ENCODE results near the gene SORL1-AS1.

SORL1-AS1 gene

GRCh38 chr11:121391914-121392313, 60.9 kb downstream of the SORL1-AS1 start:
- H3K9ac ChIP-seq (ENCODE audit: low read length) = no peak overlapping the region
- H3K4me1 ChIP-seq (ENCODE audit: control insufficient read depth, insufficient read depth, low read length) = peaks cover 19% of the 10 kb centered on the region
- no peak overlapping the region for H3K4me3 ChIP-seq (ENCODE audit: low read length)
- H3K36me3 ChIP-seq (ENCODE audit: control insufficient read depth, insufficient read depth, low read length) = no peaks in the 10 kb centered on the region
- H3K9me3 ChIP-seq (ENCODE audit: control insufficient read depth, low read length) = no peaks in the 10 kb centered on the region
- H3K27me3 ChIP-seq (ENCODE audit: control insufficient read depth, insufficient read depth, low read length) = no peaks in the 10 kb centered on the region

DNA sequence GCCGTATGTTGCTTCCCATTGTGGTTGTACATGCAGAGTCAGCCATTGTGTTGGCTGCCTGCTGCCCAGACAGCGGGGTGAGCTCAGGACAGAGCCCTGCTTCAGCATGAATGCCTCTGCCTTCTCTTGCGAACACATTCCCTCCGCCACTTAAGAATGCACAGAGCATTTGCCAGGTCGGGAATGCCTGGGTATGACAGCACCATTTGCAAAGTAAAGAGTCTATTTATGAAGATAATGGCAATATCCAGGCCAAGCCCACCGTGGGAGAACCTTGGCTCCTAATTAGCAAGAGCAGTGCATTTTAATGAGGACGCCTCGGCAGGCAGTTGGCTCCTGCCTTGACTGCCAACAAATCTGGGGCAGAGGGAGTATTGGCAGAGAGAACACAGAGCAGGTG, 63.1 kb downstream of the SORL1-AS1 start:
- Histone ChIP-seq H3K4me1 (ENCODE audit: control insufficient read depth, insufficient read depth, low read length) (peaks cover 19% of the 10 kb centered on the region), H3K36me3 (ENCODE audit: control insufficient read depth, insufficient read depth, low read length) (no peaks in the 10 kb centered on the region), H3K9me3 (ENCODE audit: control insufficient read depth, low read length) (no peaks in the 10 kb centered on the region), H3K27me3 (ENCODE audit: control insufficient read depth, insufficient read depth, low read length) (no peaks in the 10 kb centered on the region), H3K9ac (ENCODE audit: low read length) (no peak overlapping the region), H3K4me3 (ENCODE audit: low read length) (no peak overlapping the region)

Data from mucosa of stomach (tissue), 1 donor.